ENCODE results near the gene VENTX.
"Not testable (repeated sequence)": the region's sequence is repeated elsewhere in the genome, so short reads cannot be mapped to it uniquely, and the experiment has no call there.

Gene VENTX

DNA sequence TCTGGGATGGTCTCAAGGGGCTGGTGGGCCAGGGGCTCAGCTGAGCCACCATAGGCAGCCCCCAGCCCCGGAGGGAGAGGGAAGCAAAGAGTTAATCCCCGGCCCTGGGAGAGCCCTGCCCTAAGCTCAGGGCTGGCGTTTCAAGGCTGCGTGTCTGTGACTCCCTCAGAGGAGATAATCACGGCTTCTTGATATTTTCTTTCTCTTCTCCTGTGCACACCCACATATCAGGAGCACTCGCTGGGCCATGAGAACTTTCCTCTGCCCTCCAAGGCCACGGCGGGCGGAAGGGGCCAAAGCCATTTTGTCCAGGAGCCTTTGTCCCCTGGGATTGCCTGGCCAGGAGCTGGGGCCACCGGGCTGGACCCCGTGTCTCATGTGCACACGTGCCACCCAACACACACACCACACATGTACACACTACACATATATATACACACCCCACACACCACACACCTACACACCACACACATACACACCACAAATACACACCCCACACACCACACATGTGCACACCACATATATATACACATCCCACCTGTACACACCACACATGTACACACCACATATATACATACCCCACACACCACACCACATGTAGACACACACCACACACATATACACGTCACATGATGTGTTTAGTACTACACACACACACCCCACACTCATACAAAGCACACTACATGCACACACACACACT is 16.9 kb downstream of the VENTX start:
- no peak for DNase-seq (ENCODE audit: low read depth in 2 of 2)

DNA sequence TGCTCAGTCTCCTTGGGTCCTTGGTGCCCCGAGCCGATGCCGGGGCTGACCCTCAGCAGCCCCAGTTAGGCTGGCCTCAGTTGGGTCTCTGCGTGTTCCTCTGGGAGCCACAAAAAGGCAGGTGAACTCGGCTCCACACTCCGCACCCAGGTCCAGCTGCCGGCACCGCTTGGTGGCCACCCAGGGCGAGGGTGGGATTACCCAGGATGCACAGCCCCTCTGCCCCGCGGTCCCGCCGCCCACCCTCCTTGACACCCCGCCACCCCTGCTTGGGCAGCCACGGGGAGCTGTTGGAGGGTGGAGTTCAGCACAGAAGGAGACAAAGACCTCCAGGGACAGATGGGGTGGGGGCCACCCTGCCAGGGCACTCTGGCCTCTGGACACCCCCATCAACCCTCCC is 17.7 kb downstream of the VENTX start:
- DNase-seq (ENCODE audit: low read depth in 2 of 2), result no peak

DNA sequence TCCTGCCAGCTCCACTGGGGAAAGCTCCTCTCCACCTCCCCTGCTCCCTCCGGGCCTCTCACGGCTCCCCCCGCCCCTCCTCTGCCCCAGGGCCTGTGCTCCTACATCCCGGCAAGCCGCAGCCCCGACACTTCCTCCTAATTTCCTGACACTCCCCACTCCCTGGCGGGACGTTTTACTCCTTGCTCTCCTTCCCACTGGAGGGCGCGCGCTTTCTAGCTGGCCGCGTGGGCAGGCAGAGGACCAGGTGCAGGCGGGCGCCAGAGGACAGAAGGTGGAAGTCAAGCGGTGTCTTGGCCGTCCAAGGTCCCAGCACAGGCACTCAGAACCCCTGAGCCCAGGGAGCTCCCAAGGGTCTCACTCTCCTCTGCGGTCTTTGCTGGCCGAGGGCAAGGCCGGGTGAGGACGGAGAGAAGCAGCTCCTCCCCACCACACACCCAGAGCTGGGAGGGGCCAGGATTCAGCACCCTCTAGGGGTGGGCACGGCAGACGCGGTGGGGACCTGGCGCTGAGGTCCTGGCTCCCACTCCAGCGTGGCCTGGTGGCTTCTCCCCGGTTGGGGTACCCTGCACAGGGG is 19.9 kb downstream of the VENTX start:
- DNase-seq (ENCODE audit: low read depth in 2 of 2), result no peak

DNA sequence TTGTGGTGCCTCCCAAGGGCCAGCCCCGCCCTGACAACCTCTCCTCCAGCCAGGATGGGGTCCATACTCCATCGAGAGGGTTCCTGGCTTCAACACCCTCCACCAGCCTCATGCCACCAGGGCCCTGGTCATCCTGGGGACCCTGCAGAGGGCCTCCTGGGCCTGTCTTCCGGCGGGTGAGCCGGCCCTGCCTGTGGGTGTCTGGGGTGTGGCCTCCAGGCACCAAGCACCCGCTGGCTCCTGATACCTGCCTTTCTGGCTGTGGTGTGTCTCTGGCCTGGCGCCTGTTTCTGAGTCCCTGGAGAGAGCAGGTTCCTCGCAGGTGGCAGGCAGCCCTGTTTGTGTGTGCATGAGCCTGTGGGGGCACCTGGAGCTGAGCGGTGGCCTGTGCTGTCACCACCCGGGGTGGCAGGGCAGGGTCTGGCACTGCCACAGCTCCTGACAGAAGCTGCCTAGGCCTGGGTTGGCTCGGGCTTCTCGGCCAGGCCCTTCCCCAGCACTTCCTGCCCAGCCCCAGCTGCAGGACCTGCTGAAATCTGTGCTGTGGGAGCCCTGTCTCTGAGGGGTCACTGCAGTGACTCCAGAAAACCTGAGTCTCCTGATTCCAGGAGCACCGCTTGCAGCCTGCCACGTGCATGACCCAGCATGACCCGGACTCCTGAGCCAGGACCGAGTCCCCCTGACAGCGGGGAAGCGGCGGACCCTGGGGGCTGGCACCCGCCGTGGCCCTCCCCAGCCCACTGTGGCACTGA is 20.6 kb downstream of the VENTX start:
- DNase-seq (ENCODE audit: low read depth in 2 of 2), result no peak

DNA sequence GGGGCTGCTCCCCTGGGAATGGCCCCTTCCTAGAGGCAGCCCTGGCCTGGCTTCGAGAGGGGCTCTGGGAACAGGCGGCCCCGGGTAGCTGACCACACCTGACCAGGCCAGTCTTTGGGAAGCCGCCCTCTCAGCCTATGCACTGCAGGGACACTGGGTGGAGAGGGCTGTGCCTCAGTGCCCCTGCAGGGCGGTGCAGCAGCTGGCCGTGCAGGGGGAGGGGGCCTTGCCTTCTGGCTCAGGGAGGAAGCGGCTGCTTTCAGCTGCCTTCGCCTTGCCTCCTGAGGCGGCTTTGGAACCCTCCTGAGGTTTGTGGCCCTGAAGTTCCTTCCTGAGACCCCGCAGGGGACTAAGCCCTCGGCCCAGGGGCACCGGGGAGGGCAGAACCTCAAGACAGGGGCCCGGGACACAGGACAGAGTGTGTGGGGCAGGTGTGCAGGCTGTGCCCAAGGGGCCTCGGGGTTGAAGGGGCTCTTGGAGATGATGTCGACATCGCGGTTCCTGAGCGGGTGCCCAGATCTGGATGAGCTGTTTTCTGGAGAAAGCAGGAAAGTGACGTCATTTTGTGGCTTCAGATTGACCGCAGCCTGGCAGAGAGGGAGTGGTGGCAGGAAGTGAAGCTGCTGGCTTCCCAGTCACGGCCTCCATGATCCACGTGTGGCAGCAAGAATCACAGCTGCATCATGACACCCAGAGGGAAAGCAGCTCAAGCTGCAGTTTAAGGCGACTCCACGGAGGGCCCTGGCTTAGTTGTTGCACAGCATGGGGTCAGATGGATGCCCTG is 21.4 kb downstream of the VENTX start:
- DNase-seq (ENCODE audit: low read depth in 2 of 2), result peak; percentile 80 to 87

DNA sequence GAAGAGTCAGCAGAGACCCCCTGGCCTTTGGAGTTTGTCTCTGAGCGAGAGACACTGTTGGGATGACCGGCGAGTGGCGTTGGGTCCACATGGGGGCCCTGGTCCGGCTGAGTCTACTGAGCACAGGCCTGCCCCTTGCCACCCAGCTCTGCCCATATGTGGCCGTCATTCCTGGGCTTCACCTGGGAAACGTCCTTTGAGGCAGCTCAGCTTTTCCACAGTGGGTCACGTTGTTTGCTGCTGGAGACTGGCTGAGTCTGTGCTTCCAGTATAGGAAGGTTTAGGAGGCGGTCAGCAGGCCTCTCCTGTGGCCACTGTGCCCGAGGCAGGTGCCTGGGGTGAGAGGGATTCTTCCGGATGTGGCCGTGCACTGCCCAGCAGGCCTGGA is 21.9 kb downstream of the VENTX start:
- DNase-seq (ENCODE audit: low read depth in 2 of 2), result no peak

DNA sequence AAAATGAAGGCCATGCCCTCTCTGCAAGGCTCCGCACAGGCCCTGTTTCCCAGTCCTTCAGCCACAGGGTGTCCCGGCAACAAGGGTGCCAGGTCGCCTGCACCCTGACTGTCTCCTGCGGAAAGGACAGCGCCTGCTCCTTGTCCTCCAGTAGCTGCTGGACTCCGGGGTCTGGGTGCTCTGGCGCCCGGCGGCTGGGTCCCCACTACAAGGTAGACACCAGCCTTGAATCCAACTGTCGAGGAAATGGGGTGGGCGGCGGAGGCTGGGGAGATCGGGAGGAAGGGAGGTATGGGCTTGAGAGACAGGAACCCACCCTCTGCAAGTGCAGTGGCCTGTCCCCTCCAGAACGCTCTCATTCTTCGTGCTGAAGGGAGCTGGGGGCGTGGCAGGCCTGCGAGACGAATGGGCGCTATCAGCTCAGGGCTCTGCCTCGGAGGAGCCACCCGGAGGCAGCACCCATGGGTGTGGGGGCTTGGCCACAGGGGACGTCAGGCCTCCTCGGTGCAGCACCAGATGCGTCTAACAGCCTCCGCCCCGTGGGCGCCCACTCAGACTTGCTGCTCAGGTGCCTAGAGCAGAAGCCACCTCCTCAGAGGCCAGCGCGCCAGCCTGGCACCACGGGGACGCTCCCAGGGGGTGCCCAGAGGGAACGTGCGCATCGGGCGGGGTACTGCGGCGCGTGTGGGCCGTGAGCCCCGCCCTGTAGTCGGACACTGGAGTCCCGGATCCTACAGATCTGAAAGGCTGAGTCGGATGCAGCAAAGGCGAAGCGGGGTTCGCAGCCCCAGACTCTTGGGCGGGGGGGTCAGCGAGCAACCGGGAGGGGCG is 23.5 kb downstream of the VENTX start:
- peak in 1 of 2 donors; percentile 69 for DNase-seq (ENCODE audit: low read depth in 2 of 2)

DNA sequence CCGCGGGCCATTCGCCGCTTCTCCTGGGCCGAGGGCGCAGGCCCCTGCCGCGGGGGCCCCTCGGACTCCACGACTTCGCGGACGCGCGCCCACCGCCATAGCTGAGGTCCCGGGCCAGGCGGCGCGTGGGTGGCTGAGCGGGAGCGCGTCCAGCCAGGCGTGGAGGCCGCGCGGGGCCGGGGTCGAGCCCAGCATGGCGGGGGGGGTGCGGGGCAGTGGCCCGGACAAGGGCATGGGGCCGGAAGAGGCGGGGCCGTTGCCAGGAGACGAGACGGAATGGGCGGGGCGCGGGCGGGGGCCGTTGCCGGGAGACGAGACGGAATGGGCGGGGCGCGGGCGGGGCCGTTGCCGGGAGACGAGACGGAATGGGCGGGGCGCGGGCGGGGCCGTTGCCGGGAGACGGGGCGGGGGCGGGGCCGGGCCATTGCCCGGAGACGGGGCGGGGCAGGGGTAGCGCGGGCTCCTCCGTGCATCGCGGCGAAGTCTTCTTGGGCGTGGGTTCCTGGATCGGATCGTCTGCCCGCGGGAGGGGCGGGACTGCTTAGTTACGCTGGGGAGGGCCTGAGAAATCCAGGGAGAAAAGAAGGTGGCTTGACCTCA is 24.2 kb downstream of the VENTX start:
- peak; percentile 54 to 79 for DNase-seq (ENCODE audit: low read depth in 2 of 2)

DNA sequence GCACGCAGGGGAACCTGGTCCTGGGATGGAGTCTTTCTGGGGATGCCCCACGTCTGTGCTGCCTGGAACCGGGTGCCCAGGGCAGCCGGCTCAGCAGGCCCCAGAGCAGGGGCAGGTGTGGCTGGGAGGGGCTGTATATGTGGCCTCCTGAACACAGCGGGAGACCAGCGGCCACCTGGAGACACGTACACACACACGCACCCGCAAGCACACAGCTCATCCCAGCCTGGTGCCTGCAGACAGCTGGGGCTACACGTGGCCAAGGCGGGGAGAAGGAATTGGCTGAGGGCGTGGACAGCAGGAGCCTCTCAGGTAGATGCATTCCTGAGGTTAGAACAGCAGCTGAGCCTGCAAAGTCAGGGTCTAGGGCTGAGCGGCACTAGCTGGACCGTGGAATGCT is 25.0 kb downstream of the VENTX start:
- DNase-seq (ENCODE audit: low read depth in 2 of 2), result no peak

DNA sequence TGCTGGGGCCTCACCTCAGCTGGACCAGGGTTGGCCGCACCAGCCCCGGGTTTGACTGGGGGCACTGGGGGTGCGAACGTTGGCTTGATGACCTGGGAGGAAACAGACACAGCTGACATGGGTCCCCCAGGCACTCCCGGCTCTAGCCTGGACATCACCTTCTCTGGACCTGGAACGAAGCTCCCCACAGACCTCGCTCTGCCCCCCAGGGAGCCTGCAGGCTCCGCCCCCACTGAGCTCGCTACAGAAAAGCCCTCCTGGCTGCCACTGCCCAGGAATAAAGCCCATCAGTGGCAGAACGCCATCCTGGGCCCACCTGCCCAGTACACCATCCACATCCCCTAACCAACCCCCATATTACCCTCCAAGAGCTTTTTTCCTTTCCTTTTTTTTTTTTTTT is 26.0 kb downstream of the VENTX start:
- no peak for DNase-seq (ENCODE audit: low read depth in 2 of 2)

DNA sequence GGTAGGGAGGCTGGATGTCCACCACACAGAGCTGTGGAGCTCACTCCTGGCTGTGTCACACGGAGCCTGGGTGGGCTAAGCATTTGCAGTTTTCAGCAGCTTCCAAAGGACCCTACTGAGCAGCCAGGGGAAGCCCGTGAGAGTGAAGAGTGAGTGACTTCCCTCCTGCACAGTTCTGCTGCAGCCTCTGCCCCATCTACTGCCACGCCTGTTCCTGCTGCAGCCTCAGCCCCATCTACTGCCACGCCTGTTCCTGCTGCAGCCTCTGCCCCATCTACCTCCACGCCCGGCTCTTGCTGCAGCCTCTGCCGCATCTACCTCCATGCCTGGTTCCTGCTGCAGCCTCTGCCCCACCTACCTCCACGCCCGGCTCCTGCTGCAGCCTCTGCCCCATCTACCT is 26.8 kb downstream of the VENTX start:
- DNase-seq (ENCODE audit: low read depth in 2 of 2), result no peak

DNA sequence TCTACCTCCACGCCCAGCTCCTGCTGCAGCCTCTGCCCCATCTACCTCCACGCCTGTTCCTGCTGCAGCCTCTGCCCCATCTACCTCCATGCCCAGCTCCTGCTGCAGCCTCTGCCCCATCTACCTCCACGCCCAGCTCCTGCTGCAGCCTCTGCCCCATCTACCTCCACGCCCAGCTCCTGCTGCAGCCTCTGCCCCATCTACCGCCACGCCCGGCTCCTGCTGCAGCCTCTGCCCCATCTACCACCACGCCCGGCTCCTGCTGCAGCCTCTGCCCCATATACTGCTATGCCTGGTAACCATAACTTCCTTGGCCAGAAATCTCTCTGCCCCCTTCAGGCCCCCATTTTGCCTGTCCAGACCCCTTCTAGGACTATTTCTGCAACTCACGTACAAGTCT is 27.4 kb downstream of the VENTX start:
- DNase-seq (ENCODE audit: low read depth in 2 of 2), result not testable (repeated sequence)

DNA sequence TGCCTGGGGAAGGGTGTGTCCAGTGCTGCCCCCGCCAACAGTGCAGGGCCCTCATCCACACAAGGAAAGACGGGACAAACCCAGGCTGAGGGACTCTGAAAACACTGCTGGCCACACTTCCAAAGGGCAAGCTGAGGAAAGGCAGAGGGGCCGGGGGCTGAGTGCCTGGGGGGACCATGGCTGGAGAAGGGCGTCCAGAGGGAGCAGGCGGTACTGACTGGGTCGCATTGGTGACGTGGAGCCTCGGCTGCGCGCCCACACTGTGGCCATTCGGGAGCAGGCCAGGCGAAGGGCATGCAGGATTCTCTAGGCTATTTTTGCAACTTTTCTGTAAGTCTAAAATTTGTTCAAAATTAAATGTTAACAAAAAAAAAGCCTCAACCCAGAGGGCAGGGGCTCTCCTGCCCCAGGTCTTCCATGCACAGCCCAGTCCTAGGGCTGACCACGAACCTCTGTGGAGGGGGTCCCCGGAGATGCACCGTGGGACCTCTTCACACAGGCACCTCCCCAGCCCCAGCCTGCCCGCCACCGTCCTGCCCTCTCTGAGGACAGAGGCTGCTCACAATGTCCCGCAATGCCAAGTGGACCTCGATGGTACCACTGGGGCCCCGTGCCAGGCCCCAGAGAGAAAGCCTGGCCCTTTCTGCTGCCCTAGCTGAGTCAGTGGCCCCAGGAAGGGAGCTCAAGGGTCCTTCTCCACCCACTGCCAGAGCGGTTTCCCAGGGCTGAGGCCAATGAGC is 28.6 kb downstream of the VENTX start:
- no peak for DNase-seq (ENCODE audit: low read depth in 2 of 2)

DNA sequence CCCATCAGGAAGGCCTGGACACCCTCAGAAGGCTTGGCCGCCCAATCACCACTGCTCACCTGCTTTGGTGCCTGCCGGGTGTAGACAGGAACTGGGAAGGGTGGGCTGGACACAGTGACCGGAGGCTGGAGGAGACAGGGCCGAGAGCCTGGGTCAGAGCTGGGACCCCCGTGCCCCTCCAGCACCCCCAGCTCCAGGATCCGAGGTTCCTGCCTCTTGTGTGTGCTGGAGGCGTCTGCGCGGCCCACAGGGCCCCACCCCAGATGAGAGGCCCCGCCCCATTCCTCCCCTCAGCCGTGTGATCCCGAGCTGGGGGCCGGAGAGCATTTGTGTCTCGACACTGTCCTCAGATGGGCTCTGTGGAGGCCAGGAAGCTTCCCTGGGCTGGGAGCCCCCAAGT is 29.6 kb downstream of the VENTX start:
- DNase-seq (ENCODE audit: low read depth in 2 of 2), result no peak

DNA sequence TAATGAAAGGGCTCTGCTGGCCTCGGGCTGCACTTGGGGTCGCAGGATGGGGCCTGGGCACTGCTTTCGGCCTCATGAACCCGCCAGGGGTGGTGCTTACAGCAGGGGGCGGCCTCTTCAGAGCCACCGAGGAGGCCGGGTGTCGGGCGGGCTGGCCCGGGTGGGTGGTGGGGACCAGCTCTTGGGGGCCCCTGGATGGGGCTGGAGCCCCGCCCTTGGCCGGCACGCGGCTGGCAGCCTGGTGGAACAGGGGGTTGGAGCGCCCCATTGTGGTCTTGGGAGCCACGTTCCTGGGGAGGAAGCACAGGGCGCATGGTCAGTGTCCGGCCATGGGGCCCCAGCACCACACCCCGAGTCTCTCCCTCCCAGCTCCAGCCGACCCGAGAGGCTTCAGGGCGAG is 30.2 kb downstream of the VENTX start:
- DNase-seq (ENCODE audit: low read depth in 2 of 2), result no peak

DNA sequence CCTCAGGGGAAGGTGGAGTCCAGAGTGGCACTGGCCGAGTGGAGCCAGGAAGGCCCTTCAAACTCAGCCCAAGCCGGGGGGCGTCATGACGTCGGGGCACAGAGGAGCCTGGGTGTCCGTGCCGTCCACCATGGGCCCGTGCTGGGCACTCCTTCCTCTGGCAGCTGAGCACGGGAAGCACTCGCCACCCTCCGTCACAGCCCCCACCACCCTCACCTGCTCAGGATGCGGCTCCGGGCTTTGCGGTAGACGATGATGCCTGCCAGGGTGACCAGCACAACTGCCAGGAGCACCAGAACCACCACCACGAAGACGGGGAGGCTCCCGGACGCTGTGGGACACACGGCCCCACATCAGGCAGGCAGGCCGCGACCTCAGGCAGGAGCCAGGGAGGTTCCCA is 30.9 kb downstream of the VENTX start:
- no peak for DNase-seq (ENCODE audit: low read depth in 2 of 2)

DNA sequence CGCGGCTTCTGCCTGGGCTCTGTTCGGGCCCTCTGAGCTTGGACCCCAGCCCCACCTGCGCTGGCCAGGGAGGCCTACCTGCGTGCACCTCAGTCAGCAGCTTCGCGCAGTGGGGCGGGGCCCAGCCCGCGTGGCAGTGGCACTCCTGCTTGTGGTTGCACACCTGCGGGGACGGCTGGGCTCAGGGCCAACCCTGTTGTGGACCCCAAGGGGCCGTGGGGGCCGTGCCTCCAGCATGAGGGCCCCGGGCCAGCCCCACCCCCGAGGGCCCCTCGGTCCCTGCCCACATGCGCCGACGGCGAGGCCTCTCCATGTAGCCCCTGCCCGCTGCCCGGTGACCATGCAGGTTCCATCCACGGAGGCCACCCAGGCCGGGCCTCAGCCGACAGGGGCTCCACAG is 31.7 kb downstream of the VENTX start:
- DNase-seq (ENCODE audit: low read depth in 2 of 2), result no peak

DNA sequence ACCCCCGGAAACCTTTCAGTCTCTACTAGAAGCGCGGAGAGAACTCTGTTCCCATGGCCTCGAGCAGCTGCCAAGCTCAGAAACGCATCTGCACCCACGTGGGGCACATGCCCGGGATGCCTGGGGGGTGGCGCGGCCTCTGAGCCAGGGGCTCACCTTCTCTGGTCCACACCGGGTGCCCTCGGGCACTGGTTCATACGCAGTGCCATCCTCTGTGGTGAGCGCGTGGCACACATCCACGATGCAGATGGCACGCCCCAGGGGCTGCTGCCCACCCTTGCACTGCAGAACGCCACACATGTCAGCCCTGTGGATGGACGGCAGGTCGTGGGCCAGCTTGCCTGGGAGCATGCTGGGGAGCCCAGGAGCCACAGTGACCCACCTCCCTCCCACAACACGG is 32.5 kb downstream of the VENTX start:
- DNase-seq (ENCODE audit: low read depth in 2 of 2), result no peak

DNA sequence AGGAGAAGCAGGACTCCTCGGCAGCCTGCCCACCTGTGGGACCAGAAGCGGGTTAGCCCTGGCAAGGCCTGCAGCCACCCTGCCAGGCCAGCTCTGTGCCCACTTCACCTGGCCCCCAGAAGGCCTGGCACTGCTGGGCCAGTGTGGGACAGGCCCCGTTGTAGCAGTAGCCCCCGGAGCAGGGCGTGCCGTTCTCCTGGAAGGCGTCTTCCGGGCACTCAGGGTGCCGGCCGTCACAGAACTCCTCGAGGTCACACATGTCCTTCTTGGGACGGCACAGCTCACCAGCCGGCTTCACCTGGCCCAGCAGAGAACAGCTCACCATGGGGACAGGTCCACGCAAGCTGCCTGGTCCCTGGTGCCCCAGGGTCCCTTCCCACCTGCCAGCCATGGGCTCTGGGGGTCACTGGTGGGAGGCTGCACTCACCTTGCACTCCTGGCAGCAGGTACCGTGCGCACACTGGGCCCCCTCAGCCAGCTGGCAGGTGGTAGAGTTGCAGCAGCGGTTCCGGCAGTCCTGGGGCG is 33.2 kb downstream of the VENTX start:
- no peak for DNase-seq (ENCODE audit: low read depth in 2 of 2)

Data from stimulated activated CD8-positive, alpha-beta memory T cell treated with anti-CD3 and anti-CD28 coated beads, Interleukin-7, amount 100 ng/mL, for 4 hours (primary cell).